Measurements from ENCODE around the gene BSPRY. TPM values are rescaled to one million over a fixed set of nuclear protein-coding genes. Genes with fewer than 3 reads are reported as not detected.
A peak's percentile ranks its signal among the peaks of the same experiment; 100 is the strongest.

Gene BSPRY
- total and polyA plus RNA-seq, 2 of the 13 experiments (the other 11 are each of a cell fraction or from before 2014, with no cell fraction given), result 0.09 to 0.26 TPM

GRCh38 chr9:113340011-113340699 is 9.2 kb upstream of the BSPRY start, which contains the start of gene WDR31 (continued):
- TF ChIP-seq ARID4A (CRISPR knock-in tag; IDR thresholded peaks at IDR 0.05; ENCODE audit: borderline replicate concordance) (peak; percentile 96), ZMYM2 (CRISPR knock-in tag; IDR thresholded peaks at IDR 0.05) (peak; percentile 64; the same call in 1 of the 2 replicates), E2F2 (CRISPR knock-in tag; IDR thresholded peaks at IDR 0.05; ENCODE audit: borderline replicate concordance) (0 out of 2 replicates have a peak, but pooled peaks have one; percentile 60), ZBTB3 (CRISPR knock-in tag; IDR thresholded peaks at IDR 0.05; ENCODE audit: borderline replicate concordance, low read depth) (no peak), ZMAT5 (CRISPR knock-in tag; IDR thresholded peaks at IDR 0.05; ENCODE audit: borderline replicate concordance, low read depth) (no peak), KLF6 (CRISPR knock-in tag; IDR thresholded peaks at IDR 0.05) (peak; percentile 87), ZNF558 (CRISPR knock-in tag; IDR thresholded peaks at IDR 0.05; ENCODE audit: borderline replicate concordance) (no peak), ZNF367 (CRISPR knock-in tag; IDR thresholded peaks at IDR 0.05; ENCODE audit: borderline replicate concordance) (no peak), ELF1 (CRISPR knock-in tag; IDR thresholded peaks at IDR 0.05) (peak; percentile 76), ZNF318 (CRISPR knock-in tag; IDR thresholded peaks at IDR 0.05) (0 out of 2 replicates have a peak, but pooled peaks have one; percentile 46), ZNF44 (CRISPR knock-in tag; IDR thresholded peaks at IDR 0.05) (peak; percentile 28; the same call in 1 of the 2 replicates), ZSCAN5A (CRISPR knock-in tag; IDR thresholded peaks at IDR 0.05; ENCODE audit: borderline replicate concordance) (no peak)
